ENCODE data around the gene CFAP47. TPM values are rescaled to one million over a fixed set of nuclear protein-coding genes. Genes with fewer than 3 reads are reported as not detected.

CFAP47 gene
- total RNA-seq, 1 donor from 2014 or later, result not detected

- Histone ChIP-seq H3K4me1 (ENCODE audit: insufficient read depth, low read length) (no peaks in the 10 kb centered on the region), H3K36me3 (ENCODE audit: insufficient read depth, low read length) (no peaks in the 10 kb centered on the region), H2AFZ (ENCODE audit: low read depth, low read length) (no peak overlapping the region), H4K20me1 (ENCODE audit: insufficient read depth, low read length) (no peaks in the 10 kb centered on the region), H3K4me2 (ENCODE audit: low read length) (no peak overlapping the region), H3K79me2 (ENCODE audit: insufficient read depth, low read length) (no peaks in the 10 kb centered on the region), H3K9me3 (ENCODE audit: insufficient read depth, low read depth, low read length) (no peaks in the 10 kb centered on the region), H3K27ac (ENCODE audit: low read depth, low read length) (no peak overlapping the region), H3K9ac (ENCODE audit: low read length) (no peak overlapping the region), H3K4me3 (ENCODE audit: insufficient read depth, low read depth, low read length) (no peak overlapping the region), H3K27me3 (ENCODE audit: insufficient read depth, low read length) (no peaks in the 10 kb centered on the region)
- Mint-ChIP-seq H3K36me3 (ENCODE audit: low read depth, unreplicated experiment) (no peaks in the 10 kb centered on the region), H3K27ac (ENCODE audit: unreplicated experiment) (no peak overlapping the region), H3K27me3 (ENCODE audit: low read depth, unreplicated experiment) (no peaks in the 10 kb centered on the region), H3K4me3 (ENCODE audit: unreplicated experiment) (no peak overlapping the region), H3K4me1 (ENCODE audit: low read depth, unreplicated experiment) (no peaks in the 10 kb centered on the region), H3K9me3 (ENCODE audit: unreplicated experiment) (no peaks in the 10 kb centered on the region)
- FAIRE-seq (peak; percentile 80), DNase-seq (ENCODE audit: low read depth) (no peak)
- no peak for TF ChIP-seq EZH2 (IDR thresholded peaks at IDR 0.05; ENCODE audit: insufficient read depth, low read length)
- no peak for TF ChIP-seq CTCF (IDR thresholded peaks at IDR 0.05; ENCODE audit: insufficient read depth, low read depth, low read length)
These were observed 394.8 kb downstream of the CFAP47 start for GRCh38 chrX:36314303-36314702.

GRCh38 chrX:36334572-36334971 lies 415.0 kb downstream of the CFAP47 start:
- H3K4me3 Mint-ChIP-seq (ENCODE audit: unreplicated experiment), result no peak overlapping the region
- no peaks in the 10 kb centered on the region for H3K36me3 Mint-ChIP-seq (ENCODE audit: low read depth, unreplicated experiment)
- H3K9me3 Mint-ChIP-seq (ENCODE audit: unreplicated experiment), result no peaks in the 10 kb centered on the region
- no peak overlapping the region for H3K27ac Mint-ChIP-seq (ENCODE audit: unreplicated experiment)
- H2AFZ ChIP-seq (ENCODE audit: low read depth, low read length), result no peak overlapping the region
- no peaks in the 10 kb centered on the region for H3K4me1 Mint-ChIP-seq (ENCODE audit: low read depth, unreplicated experiment)
- DNase-seq (ENCODE audit: low read depth) (no peak), FAIRE-seq (peak; percentile 86)
- H3K4me2 ChIP-seq (ENCODE audit: low read length), result no peak overlapping the region
- H3K4me1 ChIP-seq (ENCODE audit: insufficient read depth, low read length), result no peaks in the 10 kb centered on the region
- no peaks in the 10 kb centered on the region for H3K9me3 ChIP-seq (ENCODE audit: insufficient read depth, low read depth, low read length)
- TF ChIP-seq CTCF (IDR thresholded peaks at IDR 0.05; ENCODE audit: insufficient read depth, low read depth, low read length), result no peak
- no peak for TF ChIP-seq EZH2 (IDR thresholded peaks at IDR 0.05; ENCODE audit: insufficient read depth, low read length)
- no peaks in the 10 kb centered on the region for H3K27me3 ChIP-seq (ENCODE audit: insufficient read depth, low read length)
- no peaks in the 10 kb centered on the region for H3K36me3 ChIP-seq (ENCODE audit: insufficient read depth, low read length)
- H3K4me3 ChIP-seq (ENCODE audit: insufficient read depth, low read depth, low read length), result no peak overlapping the region
- no peaks in the 10 kb centered on the region for H3K79me2 ChIP-seq (ENCODE audit: insufficient read depth, low read length)
- no peaks in the 10 kb centered on the region for H3K27me3 Mint-ChIP-seq (ENCODE audit: low read depth, unreplicated experiment)
- H3K9ac ChIP-seq (ENCODE audit: low read length), result no peak overlapping the region
- no peak overlapping the region for H3K27ac ChIP-seq (ENCODE audit: low read depth, low read length)
- no peaks in the 10 kb centered on the region for H4K20me1 ChIP-seq (ENCODE audit: insufficient read depth, low read length)

GRCh38 chrX:36336751-36337150 lies 417.2 kb downstream of the CFAP47 start:
- Histone ChIP-seq H3K79me2 (ENCODE audit: insufficient read depth, low read length) (no peaks in the 10 kb centered on the region), H3K4me3 (ENCODE audit: insufficient read depth, low read depth, low read length) (no peak overlapping the region), H3K27ac (ENCODE audit: low read depth, low read length) (no peak overlapping the region), H3K9ac (ENCODE audit: low read length) (no peak overlapping the region), H4K20me1 (ENCODE audit: insufficient read depth, low read length) (no peaks in the 10 kb centered on the region), H3K27me3 (ENCODE audit: insufficient read depth, low read length) (no peaks in the 10 kb centered on the region), H3K9me3 (ENCODE audit: insufficient read depth, low read depth, low read length) (no peaks in the 10 kb centered on the region), H2AFZ (ENCODE audit: low read depth, low read length) (no peak overlapping the region), H3K4me1 (ENCODE audit: insufficient read depth, low read length) (no peaks in the 10 kb centered on the region), H3K36me3 (ENCODE audit: insufficient read depth, low read length) (no peaks in the 10 kb centered on the region), H3K4me2 (ENCODE audit: low read length) (no peak overlapping the region)
- no peaks in the 10 kb centered on the region for H3K4me1 Mint-ChIP-seq (ENCODE audit: low read depth, unreplicated experiment)
- no peak overlapping the region for H3K4me3 Mint-ChIP-seq (ENCODE audit: unreplicated experiment)
- TF ChIP-seq EZH2 (IDR thresholded peaks at IDR 0.05; ENCODE audit: insufficient read depth, low read length) (no peak), CTCF (IDR thresholded peaks at IDR 0.05; ENCODE audit: insufficient read depth, low read depth, low read length) (no peak)
- FAIRE-seq, result no peak
- no peaks in the 10 kb centered on the region for H3K36me3 Mint-ChIP-seq (ENCODE audit: low read depth, unreplicated experiment)
- H3K27ac Mint-ChIP-seq (ENCODE audit: unreplicated experiment), result no peak overlapping the region
- no peaks in the 10 kb centered on the region for H3K27me3 Mint-ChIP-seq (ENCODE audit: low read depth, unreplicated experiment)
- no peaks in the 10 kb centered on the region for H3K9me3 Mint-ChIP-seq (ENCODE audit: unreplicated experiment)
- DNase-seq (ENCODE audit: low read depth), result no peak

Data from astrocyte (in vitro differentiated cells and primary cell).